NCI-H526 (cell line): ENCODE data around the gene NMNAT2.

Experiments used
- DNase-seq, 2 experiments: peaks; one replicate each; lab custom pipeline; 2025; lab: John Stamatoyannopoulos, UW

NMNAT2 gene

DNA sequence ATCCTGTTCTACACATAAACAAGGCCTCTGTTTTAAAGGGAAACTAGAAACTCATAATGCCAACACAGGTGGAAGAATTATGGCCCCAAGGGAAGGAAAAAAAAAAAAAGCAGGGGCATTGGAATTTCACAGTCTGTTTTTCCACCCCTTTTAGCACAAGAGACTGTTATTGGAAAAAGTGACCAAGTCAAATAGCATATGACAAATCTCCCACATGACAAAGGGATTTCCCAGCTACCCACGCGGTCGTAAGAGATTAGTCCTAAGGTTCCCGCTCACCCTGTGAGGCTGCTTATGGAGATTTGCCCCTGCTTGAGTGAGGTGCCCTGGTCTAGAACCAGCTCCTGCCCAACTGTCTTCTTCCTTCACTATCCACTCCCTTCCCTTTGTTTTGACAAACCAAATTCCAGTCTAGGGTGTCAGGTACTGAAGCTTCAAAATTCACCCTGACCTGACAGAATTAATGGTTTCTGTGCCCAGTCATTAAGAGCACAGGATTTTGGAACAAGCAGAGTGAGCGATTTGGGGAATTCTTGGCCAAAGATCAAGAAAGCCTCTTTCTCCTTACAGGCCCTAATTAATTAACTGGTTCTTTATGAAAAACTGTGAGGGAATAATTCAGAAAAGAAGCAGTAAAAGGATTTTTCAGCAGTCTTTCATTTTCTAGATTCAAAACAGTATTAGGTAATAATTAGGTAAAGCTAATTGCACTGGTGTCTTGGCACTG lies 107.3 kb downstream of the NMNAT2 start:
- DNase-seq: no peak

DNA sequence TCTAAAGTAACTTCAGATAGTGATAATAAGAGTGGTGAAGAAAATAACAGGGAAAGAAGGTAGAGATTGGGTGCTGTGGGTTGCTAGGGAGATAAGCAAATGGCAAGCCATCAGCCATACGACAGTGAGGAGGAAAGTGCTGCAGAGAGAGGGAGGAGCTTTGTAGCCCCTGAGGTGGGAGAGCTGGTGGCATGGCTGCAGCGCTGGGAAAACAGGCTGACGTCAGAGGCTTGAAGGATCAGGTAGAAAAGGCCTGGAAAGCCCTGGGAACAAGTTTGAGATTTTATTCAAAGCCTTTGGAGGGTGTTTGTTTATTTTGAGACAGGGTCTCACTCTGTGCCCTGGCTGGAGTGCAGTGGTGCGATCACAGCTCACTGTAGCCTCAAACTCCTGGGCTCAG lies 109.5 kb downstream of the NMNAT2 start:
- DNase-seq: no peak

DNA sequence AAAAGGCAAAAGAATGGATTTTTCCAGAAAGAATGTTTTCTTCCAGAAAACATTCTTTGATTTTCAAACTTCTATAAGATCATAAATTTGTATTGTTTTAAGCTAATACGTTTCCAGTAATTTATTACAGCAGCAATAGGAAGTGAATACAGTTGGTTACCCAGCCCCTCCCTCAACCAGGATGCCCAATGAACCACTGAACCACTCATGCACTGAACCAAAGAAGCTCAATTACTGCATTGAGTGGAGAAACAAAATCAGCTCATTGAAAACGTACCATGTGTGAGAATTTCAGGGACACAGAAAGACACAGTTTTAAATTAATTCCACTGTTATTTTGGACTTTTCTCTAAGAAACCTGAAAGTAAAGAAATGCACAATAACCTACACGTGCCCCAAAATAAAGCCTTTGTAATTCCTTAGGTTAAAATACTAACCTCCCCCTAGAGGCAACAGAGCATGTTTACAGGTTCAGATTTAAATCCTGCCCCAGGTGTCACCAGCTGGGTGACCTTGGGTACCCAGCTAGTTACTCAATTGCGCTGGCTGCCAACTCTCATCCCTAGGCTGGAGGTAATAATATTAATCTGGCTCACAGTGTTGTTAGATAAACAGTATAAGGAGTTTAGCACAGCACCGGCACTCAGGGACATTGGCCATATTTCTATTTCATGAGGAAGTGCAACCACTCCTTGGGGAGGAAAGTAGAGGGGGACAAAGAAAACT lies 111.7 kb downstream of the NMNAT2 start:
- DNase-seq: peak; percentile 66 to 78

DNA sequence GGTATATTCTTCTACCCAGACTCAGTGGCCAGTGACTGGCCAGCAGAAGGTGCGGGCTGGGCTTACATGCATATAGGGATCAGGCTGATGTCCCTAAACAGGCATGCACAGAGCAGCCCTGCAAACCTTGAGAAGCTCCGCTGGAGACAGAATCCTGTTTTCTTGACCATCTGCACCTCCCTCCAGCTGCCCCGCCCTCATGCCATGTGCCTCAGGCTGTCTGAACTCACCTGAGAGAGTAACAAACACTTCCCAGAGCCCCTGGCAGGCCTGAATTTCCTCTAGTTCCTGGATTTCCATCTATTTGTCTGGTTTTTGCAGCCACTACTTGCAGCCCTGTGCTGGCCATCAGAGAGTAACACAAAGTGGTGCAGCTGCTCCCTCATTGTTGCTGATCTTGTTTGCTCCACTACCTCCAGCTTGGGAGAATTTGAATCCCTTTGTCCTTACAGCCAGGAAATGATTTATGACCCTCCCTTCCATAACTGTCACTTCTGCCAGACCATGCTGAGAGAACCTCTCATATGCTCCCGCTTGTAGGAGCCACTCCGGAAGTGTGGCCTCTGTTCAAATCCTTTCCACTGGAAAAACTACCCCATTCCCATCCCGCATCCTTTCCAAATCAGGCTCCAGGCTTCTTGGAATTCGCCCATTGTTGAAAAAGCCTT lies 113.6 kb downstream of the NMNAT2 start:
- DNase-seq: peak; percentile 99

DNA sequence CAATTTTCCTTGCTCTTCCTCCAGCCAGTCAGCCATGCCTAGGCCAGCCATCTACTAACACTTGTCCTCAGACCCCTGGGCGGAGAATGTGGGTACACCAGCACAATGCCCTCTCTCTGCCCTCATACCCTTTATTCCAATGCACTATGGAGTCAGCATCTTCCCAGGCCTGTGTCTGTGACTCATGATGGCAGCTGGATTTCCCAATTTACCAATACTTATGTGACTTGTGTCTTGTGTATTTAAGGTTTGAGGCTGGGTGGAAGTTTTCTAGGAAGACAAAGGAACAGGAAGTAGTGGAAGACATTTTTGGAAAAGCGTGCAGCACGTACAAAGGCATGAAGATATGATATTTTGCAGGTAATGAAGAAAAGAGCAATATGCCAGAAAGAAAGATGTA lies 114.3 kb downstream of the NMNAT2 start:
- no peak for DNase-seq

DNA sequence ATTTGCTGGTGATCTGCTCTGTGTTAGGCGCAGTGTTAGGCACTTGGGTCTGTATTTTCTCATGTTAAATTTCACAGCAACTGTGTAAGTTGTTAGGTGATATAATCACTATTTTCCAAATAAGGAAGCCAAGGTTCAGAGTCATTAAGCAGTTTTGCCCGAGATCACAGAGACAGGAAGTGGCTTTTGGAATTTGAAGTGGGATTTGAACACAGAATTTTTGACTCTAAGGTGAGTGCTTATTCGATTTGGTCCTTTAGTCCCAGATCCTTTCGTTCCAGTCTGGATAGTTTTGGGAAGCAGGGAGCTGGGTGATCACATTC lies 114.9 kb downstream of the NMNAT2 start:
- DNase-seq: no peak

DNA sequence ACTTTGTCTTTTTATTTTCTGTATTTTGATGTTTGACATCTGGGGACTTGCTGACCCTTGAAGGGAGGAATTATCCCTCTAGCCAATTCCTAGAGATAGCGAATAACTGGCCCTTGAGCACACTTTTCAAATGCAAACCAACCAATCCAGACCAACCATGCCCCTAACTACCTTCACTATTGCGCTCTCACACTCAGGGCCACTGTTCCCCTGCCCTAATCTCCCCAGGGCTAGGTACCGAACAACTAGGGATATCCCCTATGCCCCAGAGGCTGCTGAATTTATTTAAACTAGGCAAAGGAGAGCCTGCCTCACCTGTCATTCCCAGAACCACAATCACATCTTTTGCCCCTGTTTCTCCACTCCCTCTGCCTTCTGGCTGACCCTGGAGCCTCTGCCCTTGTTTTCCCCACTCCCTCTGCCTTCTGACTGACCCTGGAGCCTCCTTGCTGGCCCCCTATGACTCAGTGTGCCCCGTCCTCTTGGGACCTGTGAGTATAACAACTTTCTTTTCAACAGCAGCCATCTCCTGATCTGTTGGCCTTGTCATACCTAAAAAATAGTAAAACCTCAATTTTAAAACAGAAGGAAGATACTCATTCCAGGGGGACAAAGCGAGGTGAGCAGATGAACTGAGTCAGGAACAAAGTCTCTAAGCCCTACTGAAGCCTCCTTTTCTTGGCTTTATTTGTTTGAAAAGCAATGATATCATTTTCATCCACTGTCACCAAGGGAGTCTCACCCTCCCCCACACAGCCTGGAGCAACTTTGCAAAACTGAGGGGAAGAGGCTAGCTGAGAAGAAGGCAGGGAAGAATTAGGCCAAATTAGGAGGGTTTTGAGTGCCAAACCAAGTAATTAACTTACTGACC lies 115.5 kb downstream of the NMNAT2 start:
- DNase-seq: no peak

DNA sequence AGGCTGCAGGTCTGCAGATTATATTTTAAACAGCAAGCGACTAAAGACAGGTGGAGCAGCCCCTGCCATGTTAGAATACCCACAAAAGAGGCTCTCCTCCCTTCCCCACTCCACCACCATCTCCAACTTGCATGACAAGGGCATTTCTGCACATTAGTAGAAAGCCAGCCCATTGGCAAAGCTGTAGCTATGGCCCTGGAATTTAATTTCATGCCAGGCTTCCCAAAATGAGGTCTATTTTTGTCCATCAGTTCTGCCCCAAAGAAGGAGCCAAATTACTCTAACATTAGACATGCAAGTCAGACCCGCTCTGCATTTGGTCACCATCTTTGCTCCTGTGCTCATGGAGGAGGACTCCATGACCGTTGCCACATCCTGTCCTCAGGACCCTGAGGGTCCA lies 116.9 kb downstream of the NMNAT2 start:
- no peak for DNase-seq

DNA sequence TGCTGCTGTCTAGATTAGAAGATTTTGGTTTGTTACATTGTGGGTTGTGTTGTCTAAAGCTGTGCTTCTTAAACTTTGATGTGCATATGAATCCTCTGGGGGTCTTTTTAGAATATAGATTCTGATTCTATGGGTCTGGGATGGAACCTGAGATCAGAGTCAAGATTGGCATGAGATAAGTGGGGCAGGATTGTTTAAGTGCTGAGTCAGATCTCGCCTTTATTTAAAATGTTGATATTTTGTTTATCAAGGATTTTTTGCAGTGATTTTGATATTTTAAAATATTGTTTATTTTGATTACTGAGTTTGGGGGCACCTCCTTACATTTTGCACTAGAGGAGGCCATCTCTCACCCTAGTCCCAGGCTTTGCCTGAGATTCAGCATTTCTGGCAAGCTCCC lies 117.4 kb downstream of the NMNAT2 start:
- no peak for DNase-seq

DNA sequence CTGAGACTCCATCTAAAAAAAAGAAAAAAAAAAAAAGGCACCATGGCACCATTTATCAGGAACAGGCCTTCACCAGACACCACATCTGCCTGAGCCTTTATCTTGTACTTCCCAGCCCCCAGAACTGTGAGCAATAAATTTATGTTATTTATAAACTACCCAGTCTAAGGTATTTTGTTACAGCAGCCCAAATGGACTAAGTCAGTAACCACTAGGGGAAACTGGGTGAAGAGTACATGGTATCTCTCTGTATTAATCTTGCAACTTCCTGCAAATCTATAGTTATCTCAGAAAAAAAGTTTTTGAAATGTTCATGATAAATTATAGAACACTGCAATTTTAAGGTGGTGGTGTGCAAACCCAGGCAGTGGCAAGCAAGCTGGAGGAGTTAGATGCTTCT lies 117.8 kb downstream of the NMNAT2 start:
- no peak for DNase-seq

DNA sequence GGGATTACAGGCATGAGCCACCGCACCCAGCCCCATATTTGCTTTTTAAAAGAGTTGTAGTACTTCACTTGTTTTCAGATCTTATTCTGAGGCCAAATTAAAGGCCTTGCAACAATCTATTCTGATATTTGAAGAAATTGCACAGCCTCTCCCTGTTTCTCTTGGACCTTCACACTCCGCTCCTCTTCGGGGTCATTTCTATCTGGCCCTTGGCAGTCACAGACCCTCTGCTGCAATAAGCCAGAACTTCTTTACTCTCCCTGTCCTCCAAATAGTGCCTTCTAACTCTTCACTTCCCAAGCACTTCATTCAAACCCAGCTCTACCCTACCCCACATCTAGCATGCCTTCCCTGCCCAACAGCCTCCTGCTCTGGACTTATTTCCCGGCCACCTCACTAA lies 121.4 kb downstream of the NMNAT2 start:
- DNase-seq: no peak

DNA sequence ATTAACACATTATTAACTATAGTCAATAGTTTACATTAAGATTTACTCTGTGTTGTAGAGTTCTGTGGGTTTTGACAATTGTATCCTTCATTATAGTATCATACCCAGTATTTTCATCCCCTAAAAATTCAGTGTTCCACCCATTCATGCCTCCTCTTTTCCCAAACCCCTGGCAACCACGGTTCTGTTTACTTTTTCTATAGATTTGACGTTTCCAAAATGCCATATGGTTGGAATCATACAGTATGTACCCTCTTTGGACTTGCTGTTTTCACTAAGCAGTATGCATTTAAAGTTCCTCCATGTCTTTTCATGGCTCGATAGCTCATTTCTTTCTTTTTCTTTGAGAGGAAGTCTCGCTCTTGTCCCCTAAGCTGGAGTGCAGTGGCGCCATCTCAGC lies 122.7 kb downstream of the NMNAT2 start:
- DNase-seq: no peak

DNA sequence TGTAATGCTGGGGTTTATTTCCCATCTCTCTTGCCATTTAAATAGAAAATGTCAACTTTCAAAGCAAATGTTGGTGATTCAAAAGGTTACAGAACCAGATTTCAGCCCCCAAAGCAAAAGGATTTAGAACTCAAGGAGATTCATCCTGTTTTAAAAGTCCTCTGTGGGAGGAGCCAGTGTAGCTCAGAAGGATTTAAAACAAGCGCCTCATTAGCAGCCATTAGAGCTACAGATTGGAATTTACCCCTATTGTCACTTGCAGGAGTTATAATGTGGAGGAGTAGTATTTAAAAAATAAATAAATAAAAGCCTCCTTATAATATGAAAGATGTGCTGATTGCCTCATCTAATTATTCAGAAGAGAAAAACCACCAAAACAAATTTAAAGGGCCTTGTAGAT lies 124.3 kb downstream of the NMNAT2 start:
- no peak for DNase-seq

DNA sequence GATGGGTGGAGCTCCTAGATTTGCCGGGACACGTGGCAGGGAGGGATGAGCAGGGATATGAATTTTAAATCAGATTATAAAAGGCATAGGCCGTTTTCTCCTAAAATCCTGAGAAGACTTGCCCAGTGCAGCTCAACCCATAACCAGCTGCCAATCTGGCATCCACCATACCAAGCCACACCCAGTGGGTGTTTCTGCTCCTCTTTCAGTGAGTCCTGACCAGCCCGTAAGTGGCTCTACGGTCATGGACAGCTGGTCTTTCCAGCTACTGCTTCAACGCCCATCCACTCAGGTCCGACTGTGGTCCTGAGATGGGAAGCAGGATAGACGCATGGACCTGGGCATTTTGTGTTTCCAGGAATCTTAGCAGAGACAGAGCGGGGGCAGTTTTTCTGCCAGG lies 124.9 kb downstream of the NMNAT2 start:
- DNase-seq: no peak

DNA sequence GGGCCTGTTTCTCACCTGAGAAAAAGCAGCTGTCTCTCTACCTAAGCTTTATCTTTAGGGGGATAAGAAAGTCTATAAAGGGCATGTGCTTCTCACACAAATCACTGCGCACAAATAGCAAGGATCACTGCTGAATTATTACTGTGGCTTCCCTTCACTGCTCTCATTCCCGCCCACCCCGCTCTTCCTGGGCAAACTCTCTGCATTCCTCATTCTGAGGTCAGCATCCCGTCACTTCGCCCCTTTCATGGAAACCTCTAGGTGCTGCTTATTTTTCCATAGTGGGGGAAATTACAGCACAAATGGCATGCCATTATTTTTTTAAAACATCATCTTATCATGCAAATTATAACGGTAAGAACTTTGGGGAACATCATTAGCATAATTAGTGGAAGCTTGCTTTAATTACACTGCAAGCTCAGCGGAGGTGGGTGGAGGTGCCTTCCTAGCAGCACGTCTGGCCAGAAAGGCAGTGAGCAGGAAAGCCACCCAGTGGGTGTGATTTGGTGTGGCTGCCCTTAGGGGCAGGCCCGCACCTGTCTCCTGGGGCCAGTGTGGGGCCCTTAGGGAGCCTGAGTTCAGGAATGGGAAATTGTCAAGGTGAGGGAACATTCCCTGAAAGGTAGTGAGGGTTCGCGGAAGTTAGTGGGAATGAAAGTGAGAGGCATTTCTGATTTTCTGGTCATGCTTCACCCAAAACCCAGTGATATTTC lies 126.2 kb downstream of the NMNAT2 start:
- DNase-seq: peak in 1 of 2 experiments; percentile 42

DNA sequence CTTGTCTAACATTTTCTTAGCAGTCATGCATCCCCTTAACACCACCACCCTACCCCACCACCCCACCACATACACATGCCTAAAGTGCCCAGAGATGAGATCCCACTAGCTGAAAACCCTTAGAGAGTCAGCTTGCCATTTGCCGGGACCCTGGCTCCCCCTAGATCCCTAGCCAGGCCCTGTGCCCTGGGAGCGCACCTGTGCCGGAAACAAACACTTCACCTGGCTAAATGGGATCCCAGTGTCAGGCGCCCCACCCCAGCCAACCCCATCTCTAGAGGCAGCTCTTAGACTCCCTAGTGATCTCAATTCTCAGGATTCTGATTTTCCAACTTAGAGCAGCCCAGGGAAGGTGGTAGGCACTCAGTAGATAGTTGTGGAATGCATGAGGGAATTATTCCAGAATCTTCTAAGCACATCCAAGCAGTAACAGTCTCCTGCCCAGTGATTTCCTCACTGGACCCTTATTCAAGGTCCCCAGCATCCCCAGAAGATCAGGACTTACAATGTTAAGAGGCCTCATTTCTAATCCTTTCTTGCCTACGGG lies 126.9 kb downstream of the NMNAT2 start:
- no peak for DNase-seq

DNA sequence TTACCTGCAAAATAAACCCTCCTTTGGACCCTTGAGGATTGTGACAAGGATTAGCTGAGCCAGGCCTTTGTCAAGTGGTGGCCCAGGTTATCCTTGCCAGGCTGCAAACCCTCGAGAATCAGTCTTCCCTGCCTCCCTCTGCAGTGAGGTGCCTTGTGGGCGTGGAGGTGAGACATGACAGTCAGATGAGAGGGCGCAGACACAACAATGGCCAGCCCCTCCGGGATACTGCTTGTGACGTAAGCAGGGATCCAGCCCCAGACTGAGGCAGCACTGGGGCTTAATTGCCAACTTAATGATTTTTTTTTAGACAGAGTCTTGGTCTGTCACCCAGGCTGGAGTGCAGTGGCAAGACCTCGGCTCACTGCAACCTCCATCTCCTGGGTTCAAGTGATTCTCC lies 127.6 kb downstream of the NMNAT2 start:
- no peak for DNase-seq

DNA sequence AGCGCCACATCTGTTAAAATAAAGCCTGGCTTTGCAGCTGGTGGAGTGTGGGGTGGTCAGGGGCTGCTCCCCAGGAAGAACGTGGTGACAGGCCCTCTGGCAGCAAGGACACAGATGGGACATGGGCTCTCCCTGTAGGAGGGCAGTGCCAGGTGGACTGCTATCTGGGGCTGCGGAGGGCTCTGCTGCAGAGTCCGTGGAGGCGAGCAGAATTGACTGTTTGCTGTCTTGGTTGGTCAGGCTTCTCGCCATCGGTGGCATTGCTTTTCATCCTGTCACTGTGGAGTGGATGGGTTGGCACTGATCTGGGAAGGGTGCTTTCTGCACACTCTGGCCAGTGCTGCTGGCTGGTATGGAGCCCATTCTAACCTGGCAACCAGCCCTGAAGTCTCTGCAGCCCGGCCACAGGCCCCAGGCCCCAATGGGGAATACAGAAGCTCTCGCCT lies 129.1 kb downstream of the NMNAT2 start:
- no peak for DNase-seq

DNA sequence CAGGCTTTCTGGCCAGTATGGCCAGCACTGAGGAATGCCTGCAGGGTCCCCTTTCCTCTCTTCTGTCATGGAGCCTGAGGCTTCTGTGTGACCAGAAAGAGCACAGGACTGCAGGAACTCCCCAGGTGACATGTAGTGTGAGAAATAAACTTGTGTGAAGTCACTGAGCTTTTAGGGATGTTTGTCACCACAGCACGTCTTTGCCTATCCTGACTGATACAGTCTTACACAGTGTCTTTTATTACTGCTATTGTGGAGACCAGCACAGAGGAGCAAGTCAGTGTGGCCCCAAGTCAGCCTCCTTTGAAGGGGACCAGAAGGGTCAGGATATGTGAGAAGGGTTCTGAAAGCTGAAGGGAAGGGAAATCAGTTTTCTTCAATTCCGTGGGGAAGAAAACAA lies 129.6 kb downstream of the NMNAT2 start:
- DNase-seq: no peak

DNA sequence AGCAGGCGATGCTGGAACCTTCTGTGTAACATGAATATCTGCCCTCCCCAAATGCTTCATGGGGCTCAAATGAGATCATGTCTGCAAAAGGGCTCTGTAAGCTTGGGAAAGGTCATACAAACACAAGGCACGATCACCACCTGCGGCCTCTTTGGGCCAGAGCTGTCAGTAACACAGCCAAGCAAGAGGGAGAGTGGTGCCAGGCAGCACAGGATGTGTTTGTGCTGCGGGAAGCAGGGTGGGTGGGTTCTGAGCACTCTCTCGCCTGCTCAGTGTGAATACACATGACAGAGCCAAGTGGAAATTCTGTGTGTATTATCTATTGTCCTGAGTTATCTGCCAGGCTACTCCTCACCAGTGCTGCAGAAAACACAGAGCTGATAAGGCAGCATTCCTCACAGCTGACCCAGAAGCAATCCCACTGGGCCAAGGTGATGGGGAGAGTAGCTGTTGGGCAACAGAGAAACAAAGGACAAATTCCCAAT lies 130.9 kb downstream of the NMNAT2 start:
- DNase-seq: no peak

DNA sequence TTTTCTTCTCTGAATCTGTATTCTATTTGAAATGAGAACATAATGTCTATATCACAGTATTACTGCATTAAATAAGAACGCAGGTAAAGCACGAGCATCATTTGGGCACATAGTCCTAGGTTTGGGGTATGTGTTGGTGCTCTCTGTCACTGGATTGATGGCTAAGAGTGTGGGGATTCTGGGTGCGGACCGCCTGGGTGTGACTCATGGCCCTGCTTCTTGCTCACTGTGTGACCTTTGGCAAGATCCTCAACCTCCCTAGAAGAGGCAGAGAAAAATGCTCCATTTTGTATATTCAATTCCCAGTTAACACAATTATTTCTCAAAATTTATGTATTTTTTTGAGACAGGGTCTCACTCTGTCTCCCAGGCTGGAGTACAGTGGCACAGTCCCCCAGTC lies 132.4 kb downstream of the NMNAT2 start:
- DNase-seq: no peak
